GM18508 (cell line): Measurements from ENCODE around the gene COL16A1.
"Not testable (repeated sequence)": the region's sequence is repeated elsewhere in the genome, so short reads cannot be mapped to it uniquely, and the experiment has no call there.

Experiments used
- ATAC-seq: cut with Tn5 transposase; IDR thresholded peaks from one replicate; pipeline ENCODE4 v1.9.1; 2021; ENCODE audit warnings: moderate number of reproducible peaks; ENCODE audit not compliant: insufficient read depth, unreplicated experiment

COL16A1 gene

GRCh38 chr1:31707711-31708110 is 3.9 kb upstream of the COL16A1 start:
- ATAC-seq = no peak

DNA sequence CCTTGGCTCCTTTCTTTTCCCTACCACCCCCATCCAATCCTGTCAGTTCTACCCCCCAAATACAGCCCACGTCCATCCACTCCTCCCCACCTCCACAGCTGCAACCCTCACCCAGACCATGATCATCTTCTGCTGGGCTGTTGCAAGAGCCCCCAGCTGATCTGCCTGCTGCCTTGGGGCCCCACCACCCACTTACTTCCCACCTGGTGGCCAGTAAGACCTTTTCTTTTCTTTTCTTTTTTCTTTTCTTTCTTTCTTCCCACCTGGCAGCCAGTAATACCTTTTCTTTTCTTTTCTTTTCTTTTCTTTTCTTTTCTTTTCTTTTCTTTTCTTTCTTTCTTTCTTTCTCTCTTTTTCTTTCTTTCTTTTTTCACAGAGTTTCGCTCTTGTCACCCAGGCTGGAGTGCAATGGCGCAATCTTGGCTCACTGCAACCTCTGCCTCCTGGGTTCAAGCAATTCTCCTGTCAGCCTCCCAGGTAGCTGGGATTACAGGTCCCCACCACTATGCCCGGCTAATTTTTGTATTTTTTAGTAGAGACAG is 3.3 kb upstream of the COL16A1 start:
- ATAC-seq = not testable (repeated sequence)

DNA sequence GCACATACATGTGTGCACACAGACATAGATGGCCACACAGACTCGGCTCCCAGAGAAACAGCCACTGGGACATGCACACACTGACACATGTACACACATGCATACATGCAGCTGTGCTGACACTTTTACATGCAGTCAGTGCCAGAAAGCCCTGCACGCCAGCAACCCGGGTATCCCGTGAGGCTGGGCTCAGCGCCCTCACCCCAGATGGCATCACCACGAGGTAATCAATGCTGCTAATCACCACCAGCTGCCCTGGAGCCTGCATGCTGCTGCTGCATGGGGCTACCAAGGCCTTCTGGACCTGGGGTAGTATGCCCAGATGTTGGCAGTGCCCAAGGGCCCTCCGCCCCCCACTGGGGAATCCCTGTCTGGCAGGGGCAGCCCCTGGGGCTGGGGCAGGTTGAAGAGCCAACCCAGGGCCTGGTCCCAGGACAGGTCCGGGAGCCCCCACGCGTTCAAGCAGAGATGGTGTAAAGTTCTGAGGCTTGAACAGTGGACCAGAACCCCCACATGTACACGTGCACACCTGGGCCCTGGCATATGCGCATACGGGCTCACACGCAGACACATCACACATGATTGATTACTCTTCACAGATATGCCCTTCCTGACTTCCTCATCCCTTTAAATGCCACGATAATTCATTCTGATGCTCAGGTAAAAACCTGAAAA is 2.7 kb upstream of the COL16A1 start:
- no peak for ATAC-seq

- no peak for ATAC-seq
These were observed 1.5 kb upstream of the COL16A1 start for GRCh38 chr1:31705080-31705866.

DNA sequence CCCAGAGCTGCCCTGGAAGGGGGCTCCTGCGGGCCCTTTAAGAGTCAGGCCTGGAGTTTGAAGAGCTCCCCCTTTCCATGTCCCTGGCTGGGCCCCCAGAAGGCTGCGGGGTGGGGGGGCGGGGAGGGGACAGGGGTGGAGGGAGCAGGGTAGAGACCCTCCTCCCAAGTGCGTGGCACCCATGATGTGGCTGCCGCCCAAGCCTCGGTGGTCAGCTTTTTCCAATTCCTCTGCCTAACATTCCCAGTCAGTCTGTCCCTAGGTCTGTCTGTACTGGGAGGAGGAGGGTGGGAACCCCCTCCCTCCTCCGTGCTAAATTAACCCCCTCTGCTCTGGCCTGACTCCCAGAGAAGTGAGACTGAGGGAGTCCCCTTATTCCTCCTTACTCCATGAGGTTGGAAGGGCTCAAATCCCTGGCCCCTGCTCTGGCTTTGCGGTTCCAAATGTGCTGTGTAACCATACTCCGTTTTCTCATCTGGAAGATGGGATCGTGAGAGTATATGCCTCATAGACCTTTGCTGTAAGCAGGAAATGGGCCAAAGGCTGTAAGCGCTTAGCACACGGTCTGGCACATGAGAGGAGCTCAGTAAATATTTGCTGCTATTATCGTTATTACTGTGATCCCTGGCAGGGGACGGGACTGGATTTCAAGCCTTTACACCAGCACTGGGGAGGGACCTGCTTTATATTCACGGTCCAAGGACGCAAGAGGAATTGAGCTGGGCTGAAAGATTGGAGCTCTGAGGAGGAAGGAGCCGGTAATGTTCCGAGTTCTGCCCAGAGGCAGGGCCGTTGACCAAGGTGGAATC is 658 bp upstream of the COL16A1 start:
- no peak for ATAC-seq

GRCh38 chr1:31702836-31703404 is 897 bp downstream of the COL16A1 start:
- no peak for ATAC-seq

DNA sequence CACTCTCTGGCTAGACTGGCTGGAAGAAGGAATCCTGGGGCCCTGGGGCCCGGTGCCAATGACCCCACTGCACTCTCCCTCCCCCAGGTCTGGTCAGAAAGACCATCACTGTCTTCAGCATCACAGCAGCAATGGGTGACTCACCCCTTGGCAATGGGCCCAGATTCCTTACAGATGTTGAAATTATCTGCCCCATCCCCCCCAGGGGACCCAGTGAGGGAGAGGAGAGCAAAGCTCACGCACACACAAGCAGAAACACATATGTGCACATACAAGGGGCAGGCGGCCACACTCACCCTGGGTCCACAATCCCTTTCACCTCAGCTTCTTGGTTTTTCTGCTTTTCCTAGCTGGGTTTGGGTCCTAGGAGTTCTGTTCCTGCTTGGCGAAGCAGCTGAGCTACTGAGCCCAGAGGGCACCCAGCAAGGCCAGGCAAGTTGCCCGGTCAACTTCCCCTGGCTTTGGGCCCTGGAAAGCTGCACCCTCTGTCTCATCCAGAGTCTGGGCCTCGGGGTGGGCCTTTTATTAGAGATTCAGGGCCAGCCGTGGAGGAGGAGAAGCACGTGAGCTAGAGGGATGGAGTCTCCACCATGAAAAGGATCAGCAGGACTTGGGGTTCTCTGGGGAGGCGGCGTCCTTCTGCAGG is 2.6 kb downstream of the COL16A1 start:
- no peak for ATAC-seq

DNA sequence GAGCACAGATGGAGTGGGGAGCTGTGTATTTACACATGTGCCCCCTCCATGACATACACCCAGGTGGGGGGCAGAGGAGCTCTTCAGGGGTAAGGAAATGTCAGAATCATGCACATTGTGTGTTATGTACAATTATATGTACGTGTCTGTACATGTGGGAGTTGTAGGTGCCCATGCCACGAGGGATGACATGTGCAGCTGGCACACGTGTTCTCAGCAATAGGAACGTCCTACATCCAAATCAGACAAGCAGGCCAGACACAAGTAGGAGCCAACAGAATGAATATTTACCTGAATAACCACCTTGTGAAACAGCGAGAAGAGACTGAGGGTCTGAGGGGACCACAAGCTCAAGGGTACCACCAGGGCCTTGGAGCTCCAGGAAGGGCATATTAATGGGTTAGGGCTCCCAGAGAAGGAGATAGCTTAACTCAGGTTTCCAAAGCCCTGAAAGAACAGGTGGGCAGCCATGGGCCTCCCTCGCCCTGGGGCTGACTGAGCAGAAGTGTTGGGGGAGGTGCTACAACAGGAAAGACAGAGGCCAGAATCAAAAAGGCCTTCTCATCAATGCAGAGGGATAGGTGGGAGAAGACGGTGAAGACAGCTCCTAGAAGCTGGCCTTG is 3.2 kb downstream of the COL16A1 start:
- no peak for ATAC-seq

GRCh38 chr1:31699341-31699891 is 4.4 kb downstream of the COL16A1 start:
- no peak for ATAC-seq

DNA sequence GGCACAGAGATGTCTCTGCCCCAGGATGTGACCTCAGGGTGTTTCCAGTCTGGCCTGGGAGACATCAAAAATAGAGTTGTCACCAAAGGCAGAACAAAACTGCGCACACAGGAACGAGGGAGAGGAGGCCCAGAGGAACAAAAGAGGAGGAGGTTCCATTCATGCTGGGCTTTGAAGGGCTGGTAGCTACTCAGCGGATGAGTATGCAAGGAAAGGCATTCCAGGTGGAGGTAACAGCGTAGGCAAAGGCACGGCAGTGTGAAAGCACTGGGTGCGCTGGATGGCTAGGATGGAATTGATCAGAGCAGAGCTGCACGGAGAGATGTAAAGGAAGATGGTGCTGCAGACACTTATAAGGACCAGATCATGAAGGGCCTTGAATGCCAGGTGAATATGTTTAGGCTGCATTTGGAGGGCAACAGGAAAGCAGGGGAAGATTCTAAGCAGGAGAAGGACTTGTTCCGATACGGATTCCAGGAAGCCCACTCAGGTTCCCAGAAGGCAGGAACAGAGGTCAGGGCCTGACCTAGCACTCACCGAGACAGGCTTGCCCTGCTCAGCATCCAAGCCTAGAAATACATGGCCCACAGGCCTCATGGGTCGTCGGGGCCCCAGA is 6.3 kb downstream of the COL16A1 start:
- no peak for ATAC-seq

GRCh38 chr1:31696242-31696641 is 7.6 kb downstream of the COL16A1 start:
- ATAC-seq = no peak

GRCh38 chr1:31695327-31695726 is 8.5 kb downstream of the COL16A1 start:
- no peak for ATAC-seq

DNA sequence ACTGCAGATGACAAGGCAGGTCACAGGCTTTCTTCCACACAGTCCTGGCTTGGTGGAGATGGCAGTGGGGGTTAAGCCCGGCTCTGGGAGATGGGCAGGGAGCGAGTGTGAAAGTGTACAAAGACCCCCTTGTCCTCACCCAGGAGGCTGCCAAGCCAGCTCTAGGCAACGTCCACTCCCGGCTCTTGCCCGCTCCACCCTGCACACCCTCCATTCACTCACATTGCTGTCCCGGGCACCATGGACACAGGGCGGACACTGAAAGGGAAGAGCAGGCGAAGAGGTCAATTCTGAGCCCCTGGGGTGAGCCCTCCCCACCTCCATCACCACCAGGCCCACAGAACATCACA is 8.9 kb downstream of the COL16A1 start:
- ATAC-seq = no peak

DNA sequence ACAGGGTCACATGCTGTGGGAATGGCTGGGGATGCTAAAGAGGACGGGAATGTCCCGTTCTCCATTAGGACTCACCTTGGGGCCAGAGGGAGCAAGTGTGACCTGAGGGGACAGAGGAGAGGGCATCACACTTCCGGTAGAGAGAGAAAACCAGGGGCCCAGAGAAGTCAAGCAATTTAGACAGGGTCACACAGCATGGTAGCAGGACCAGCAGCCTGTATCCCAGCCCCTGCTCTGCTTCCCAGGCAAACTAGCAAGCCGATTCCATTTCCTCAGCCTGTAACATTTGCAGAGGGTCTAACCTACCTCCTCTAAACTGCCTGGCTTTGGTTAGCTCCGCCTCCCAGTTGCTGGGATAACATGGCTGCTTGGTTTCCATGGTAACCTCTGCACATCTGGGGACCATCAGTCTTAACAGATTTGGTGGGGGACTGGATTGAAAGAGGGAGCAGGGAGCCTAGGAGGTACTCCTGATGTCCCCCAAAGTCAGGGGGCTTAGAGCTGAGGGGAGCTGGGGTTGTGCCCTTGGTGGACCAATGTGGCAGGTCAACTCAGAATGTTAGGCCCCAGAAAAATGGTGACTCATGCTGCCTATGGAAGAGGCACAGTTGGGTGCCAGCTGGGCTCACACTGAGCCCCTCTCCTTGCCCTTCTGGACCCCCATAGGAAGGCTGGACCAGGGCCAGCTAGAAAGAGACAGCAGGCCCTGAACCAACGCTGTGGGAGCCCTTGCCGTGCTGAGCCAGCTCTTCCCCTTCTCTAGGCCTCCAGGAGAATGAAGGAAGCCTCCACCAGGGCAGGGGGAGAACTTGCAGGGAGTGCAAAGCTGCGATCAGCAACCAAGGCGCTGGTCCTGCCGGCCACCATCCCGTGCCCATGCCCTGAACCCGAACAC is 9.5 kb downstream of the COL16A1 start:
- ATAC-seq = no peak

DNA sequence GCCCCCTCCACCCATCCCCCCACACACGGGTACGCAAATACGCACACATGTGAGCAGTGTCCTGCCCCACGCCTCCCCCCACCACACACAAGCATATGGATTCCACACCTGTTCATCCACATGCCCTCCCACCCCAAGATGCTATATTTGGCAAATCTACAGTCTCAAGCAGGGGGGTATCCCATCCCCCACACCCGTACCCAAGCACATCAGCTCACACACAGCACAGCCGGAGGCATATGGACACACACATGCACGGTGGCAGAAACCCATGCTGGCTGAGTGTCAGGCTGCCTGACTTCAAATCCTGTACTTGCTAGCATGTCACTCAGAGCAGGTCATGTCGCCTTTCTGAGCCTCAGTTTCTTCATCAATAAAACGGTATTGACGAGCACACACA is 10.6 kb downstream of the COL16A1 start:
- ATAC-seq = no peak

- ATAC-seq = no peak
These were observed 11.9 kb downstream of the COL16A1 start for GRCh38 chr1:31691951-31692350.

GRCh38 chr1:31691446-31691845 is 12.4 kb downstream of the COL16A1 start:
- no peak for ATAC-seq

DNA sequence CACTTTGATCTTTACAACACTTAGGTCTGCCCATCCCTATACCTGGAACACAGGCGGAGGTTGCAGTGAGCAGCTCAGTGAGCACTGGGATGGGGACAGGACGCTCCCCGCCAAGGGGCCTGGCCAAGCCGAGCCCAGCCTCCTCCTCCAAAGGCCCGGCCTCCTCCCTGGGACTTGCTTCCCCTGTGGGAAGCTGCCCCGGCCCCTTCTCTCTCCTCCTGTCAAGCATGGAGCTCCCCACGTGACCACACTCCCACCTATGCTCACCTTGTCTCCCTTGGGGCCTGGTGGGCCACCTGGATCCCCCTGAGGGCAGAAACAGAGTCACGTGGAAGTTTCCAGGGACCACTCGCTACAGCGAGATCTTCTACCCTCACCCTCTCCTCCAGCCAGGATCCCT is 12.9 kb downstream of the COL16A1 start:
- no peak for ATAC-seq
